Endothelial cell of umbilical vein (primary cell): ENCODE results near the gene TUBB3. TPM values are rescaled to one million over a fixed set of nuclear protein-coding genes. Genes with fewer than 3 reads are reported as not detected.

ENCODE experiments used
- BruUV-seq: library from RNA; stranded (reverse); fragments of 400-500 nt; replicated peaks from 2 replicates; lab custom pipeline; 2021; lab: Mats Ljungman, UMichigan
- CTCF ChIA-PET: fragments of 300-600, 350-600 bp; sonication (Branson Sonifier 250); formaldehyde crosslinking; loops from one replicate; lab custom pipeline; 2021; ENCODE audit warnings: antibody characterized with exemption, inconsistent platforms; lab: Charles Lee
- POLR2A ChIA-PET: fragments of 300-600, 350-600 bp; sonication (Branson Sonifier 250); formaldehyde crosslinking; loops from one replicate; lab custom pipeline; 2021; ENCODE audit warnings: antibody characterized with exemption, inconsistent platforms; lab: Charles Lee
- DNase-seq: peaks from one replicate; pipeline ENCODE4 v3.0.0-alpha.2; 2011; ENCODE audit warnings: low read depth, low spot score
- FAIRE-seq: peaks from 2 replicates; lab custom pipeline; 2011; peaks lifted over from hg19 to GRCh38; lab: Jason Lieb, UNC
- H2AFZ ChIP-seq: 2 replicates; pipeline ENCODE4 v1.6.0; 2012; ENCODE audit warnings: low read depth, low read length, control low read depth, inconsistent platforms
- H3K27ac ChIP-seq: 2 replicates; pipeline ENCODE4 v1.5.1; 2011; ENCODE audit warnings: low read depth, mild to moderate bottlenecking, control low read depth, low read length, moderate library complexity; ENCODE audit not compliant: insufficient read depth
- H3K27me3 ChIP-seq, 2 experiments: 2 replicates each; pipeline versions ENCODE4 v1.6.0 to v1.6.1; 2011; ENCODE audit warnings: low read length in 2 of 2, mixed read lengths in 1 of 2; ENCODE audit not compliant: control insufficient read depth in 2 of 2, insufficient read depth in 2 of 2
- H3K36me3 ChIP-seq, 2 experiments: 2 replicates in 1 of 2; 3 replicates in 1 of 2; pipeline ENCODE4 v1.5.1; 2011; ENCODE audit warnings: low read length in 2 of 2, mild to moderate bottlenecking in 1 of 2, moderate library complexity in 1 of 2; ENCODE audit not compliant: control insufficient read depth in 2 of 2, insufficient read depth in 2 of 2; ENCODE audit errors: extremely low read depth in 1 of 2
- H3K4me1 ChIP-seq: 3 replicates; pipeline ENCODE4 v1.5.1; 2011; ENCODE audit warnings: mild to moderate bottlenecking, low read length; ENCODE audit not compliant: control insufficient read depth, insufficient read depth; ENCODE audit errors: extremely low read depth
- H3K4me2 ChIP-seq: 2 replicates; pipeline ENCODE4 v1.6.1; 2011; ENCODE audit warnings: low read length, control low read depth, mixed read lengths; ENCODE audit not compliant: insufficient read depth
- H3K4me3 ChIP-seq, 3 experiments: fragments of 200-600 bp in 1 of 3; sonication (generic), shearing (Covaris generic) in 1 of 3; replicated peaks in 1 of 3; 2 replicates each; pipeline ENCODE4 v1.5.1; 2011 to 2016; ENCODE audit warnings: control low read depth in 3 of 3, low read length in 3 of 3, mild to moderate bottlenecking in 2 of 3, inconsistent platforms in 1 of 3, low read depth in 1 of 3, moderate library complexity in 1 of 3; ENCODE audit not compliant: insufficient read depth in 1 of 3
- H3K79me2 ChIP-seq: 2 replicates; pipeline ENCODE4 v1.6.0; 2012; ENCODE audit warnings: low read length, inconsistent platforms; ENCODE audit not compliant: control insufficient read depth, insufficient read depth
- H3K9ac ChIP-seq: replicated peaks from 2 replicates; pipeline ENCODE3; 2011; ENCODE audit warnings: low read length, control low read depth; ENCODE audit not compliant: insufficient read depth; ENCODE audit errors: extremely low read depth
- H3K9me1 ChIP-seq: replicated peaks from 3 replicates; pipeline ENCODE4 v1.6.0; 2011; ENCODE audit warnings: mild to moderate bottlenecking, low read length; ENCODE audit not compliant: control insufficient read depth, insufficient read depth; ENCODE audit errors: extremely low read depth
- H3K9me3 ChIP-seq: replicated peaks from 2 replicates; pipeline ENCODE4 v1.5.1; 2012; ENCODE audit warnings: low read length, inconsistent platforms; ENCODE audit not compliant: control insufficient read depth, insufficient read depth
- H4K20me1 ChIP-seq: replicated peaks from 2 replicates; pipeline ENCODE3; 2011; ENCODE audit warnings: mild to moderate bottlenecking, low read length; ENCODE audit not compliant: control insufficient read depth, insufficient read depth; ENCODE audit errors: extremely low read depth
- CTCF ChIP-seq, 2 donors: IDR thresholded peaks; 1 replicate in 1 of 2; 2 replicates in 1 of 2; pipeline ENCODE4 v1.5.1; 2011; ENCODE audit warnings: low read length in 2 of 2, mild to moderate bottlenecking in 2 of 2, moderate library complexity in 2 of 2, control low read depth in 1 of 2, inconsistent platforms in 1 of 2, low read depth in 1 of 2; ENCODE audit not compliant: insufficient read depth in 1 of 2; ENCODE audit errors: extremely low read depth in 1 of 2
- EZH2 ChIP-seq: IDR thresholded peaks from 2 replicates; pipeline ENCODE4 v1.6.1; 2012; ENCODE audit warnings: borderline replicate concordance, low read depth, mild to moderate bottlenecking, moderate library complexity, low read length, inconsistent platforms; ENCODE audit not compliant: severe bottlenecking
- GATA2 ChIP-seq: IDR thresholded peaks from 2 replicates; pipeline ENCODE4 v1.7.0; 2011; ENCODE audit warnings: low read depth, mild to moderate bottlenecking, moderate library complexity, mixed read lengths, low read length; ENCODE audit not compliant: insufficient read length, insufficient read depth
- JUN ChIP-seq: IDR thresholded peaks from 2 replicates; pipeline ENCODE4 v1.6.1; 2011; ENCODE audit warnings: borderline replicate concordance, low read depth; ENCODE audit not compliant: insufficient read length, insufficient read depth
- MAX ChIP-seq: IDR thresholded peaks from 2 replicates; pipeline ENCODE4 v1.6.1; 2011; ENCODE audit not compliant: insufficient read depth, insufficient read length
- MYC ChIP-seq: IDR thresholded peaks from one replicate; pipeline ENCODE4 v1.6.1; 2011; ENCODE audit warnings: mild to moderate bottlenecking, low read depth, low read length
- POLR2A ChIP-seq: IDR thresholded peaks from 2 replicates; pipeline ENCODE4 v1.6.1; 2012; ENCODE audit warnings: low read depth, mild to moderate bottlenecking, control low read depth, low read length
- POLR2AphosphoS5 ChIP-seq: IDR thresholded peaks from 2 replicates; pipeline ENCODE4 v1.6.1; 2012; ENCODE audit warnings: low read depth, mild to moderate bottlenecking, control low read depth, low read length, moderate library complexity; ENCODE audit not compliant: insufficient read depth
- dilution Hi-C: fragments of 300-500 bp; cut with MboI; formaldehyde crosslinking; loops from one replicate; pipeline ENCODE4 v1.15.0; 2019; ENCODE audit warnings: low sequenced_read_pairs; ENCODE audit not compliant: extremely low pct_ligation_motif_present
- intact Hi-C: fragments of 100-400 bp; cut with micrococcal nuclease; formaldehyde crosslinking; loops from one replicate; pipeline ENCODE4 v1.10.0; 2022
- polyA plus RNA-seq, 4 experiments: library from polyadenylated mRNA; depleted of rRNA in 3 of 4; stranded (reverse) in 3 of 4; unstranded in 1 of 4; fragments of >200 nt; gene quantifications; 2 replicates each; pipeline versions ENCODE4 v1.2.1 to v1.2.3, GENCODE V29; 2011 to 2012; ENCODE audit warnings: missing spikeins in 1 of 4
- total RNA-seq: library from RNA; stranded (reverse); gene quantifications from 2 replicates; pipeline ENCODE4 v1.2.3, GENCODE V29; 2021

TUBB3 gene
- total and polyA plus RNA-seq, 2 donors (not counting 3 experiments of a cell fraction or from before 2014, with no cell fraction given): 170 to 215 TPM

- Histone ChIP-seq H3K9ac (no peak overlapping the region), H3K27ac (no peak overlapping the region), H3K36me3 (peaks cover 22 to 51% of the 10 kb centered on the region in 2 experiments), H4K20me1 (no peaks in the 10 kb centered on the region), H3K4me1 (no peaks in the 10 kb centered on the region), H3K27me3 (no peaks in the 10 kb centered on the region), H3K79me2 (peaks cover 11% of the 10 kb centered on the region), H3K4me2 (no peak overlapping the region), H3K9me1 (no peaks in the 10 kb centered on the region), H3K9me3 (no peaks in the 10 kb centered on the region), H2AFZ (no peak overlapping the region), H3K4me3 (no peak overlapping the region)
- dilution Hi-C loops: no loop called here
- intact Hi-C loops: no loop called here
- ChIA-PET POLR2A (interaction anchor here (0.9 kb wide), 1 partner anchor 10 kb away, joined by 6 read pairs; no protein-coding TSS in a partner anchor), CTCF (interaction anchor here (0.9 to 3.3 kb wide), 2 partner anchors 23 to 27 kb away, joined by 3 to 12 read pairs; no protein-coding TSS in a partner anchor)
- no peak for TF ChIP-seq EZH2
- TF ChIP-seq CTCF (IDR thresholded peaks at IDR 0.05; ENCODE audit: extremely low read depth in 1 of 2, insufficient read depth in 1 of 2, low read depth in 1 of 2, low read length in 2 of 2): no peak
- TF ChIP-seq MAX: no peak
- no peak for DNase-seq
- no TSS peak for BruUV-seq
- FAIRE-seq: no peak
Measured at GRCh38 chr16:89887243-89887642, 35.9 kb upstream of the TUBB3 start.

GRCh38 chr16:89890200-89890599 lies 32.9 kb upstream of the TUBB3 start:
- BruUV-seq: no TSS peak
- Histone ChIP-seq H3K9me3 (no peaks in the 10 kb centered on the region), H3K36me3 (peaks cover 21 to 50% of the 10 kb centered on the region in 2 experiments), H3K27ac (no peak overlapping the region), H4K20me1 (no peaks in the 10 kb centered on the region), H3K4me1 (no peaks in the 10 kb centered on the region), H3K9me1 (no peaks in the 10 kb centered on the region), H3K9ac (no peak overlapping the region), H3K79me2 (no peaks in the 10 kb centered on the region), H3K4me2 (no peak overlapping the region), H3K27me3 (no peaks in the 10 kb centered on the region), H3K4me3 (no peak overlapping the region), H2AFZ (no peak overlapping the region)
- TF ChIP-seq POLR2A (no peak), JUN (no peak), GATA2 (no peak), MYC (no peak), CTCF (IDR thresholded peaks at IDR 0.05; ENCODE audit: extremely low read depth in 1 of 2, insufficient read depth in 1 of 2, low read depth in 1 of 2, low read length in 2 of 2) (no peak), EZH2 (no peak), MAX (no peak), POLR2AphosphoS5 (no peak)
- no peak for FAIRE-seq
- ChIA-PET CTCF (interaction anchor here (0.8 to 1.4 kb wide), 2 partner anchors 24 to 184 kb away, joined by 3 to 4 read pairs; no protein-coding TSS in a partner anchor), POLR2A (no interaction called here)
- intact Hi-C loops (no loop called here), dilution Hi-C loops (no loop called here)
- DNase-seq: no peak
